A549 (cell line): ENCODE data around the gene COG8. TPM values are rescaled to one million over a fixed set of nuclear protein-coding genes. Genes with fewer than 3 reads are reported as not detected.

Experiments
- ATAC-seq, 2 experiments: fragments of 200-7000 bp in 1 of 2; fragments of >200 bp in 1 of 2; cut with Nextera tagmentation in 1 of 2; cut with Tn5 transposase in 1 of 2; 3 replicates each; pipeline versions ENCODE4 v1.8.0 to v1.9.1; 2018 to 2020; ENCODE audit warnings: mild to moderate bottlenecking in 1 of 2, moderate library complexity in 1 of 2
- CTCF ChIA-PET: fragments of 300-600 bp; sonication (Branson Sonifier 250); formaldehyde crosslinking; extraction: SDS; loops from one replicate; lab custom pipeline; 2021; ENCODE audit warnings: antibody characterized with exemption, inconsistent platforms; lab: Yijun Ruan, JAX
- POLR2A ChIA-PET: fragments of 350-600 bp; formaldehyde crosslinking; extraction: SDS; loops from one replicate; lab custom pipeline; 2021; ENCODE audit warnings: antibody characterized with exemption, inconsistent platforms; lab: Yijun Ruan, JAX
- DNase-seq, 2 experiments: peaks; one replicate each; pipeline versions ENCODE4 v3.0.0 to v3.0.0-alpha.2; 2011 to 2016; ENCODE audit warnings: low read depth in 1 of 2, low spot score in 1 of 2
- FAIRE-seq: peaks from 2 replicates; lab custom pipeline; 2011; peaks lifted over from hg19 to GRCh38; lab: Jason Lieb, UNC
- H3K27ac ChIP-seq, 2 experiments: fragments of >200 bp; sonication (Bioruptor Twin); formaldehyde crosslinking; 3 replicates each; pipeline ENCODE4 v1.5.1; 2016 to 2017
- H3K4me1 ChIP-seq: fragments of >200 bp; sonication (Bioruptor Twin); formaldehyde crosslinking; 3 replicates; pipeline ENCODE4 v1.6.1; 2016
- H3K4me2 ChIP-seq: fragments of >200 bp; sonication (Bioruptor Twin); formaldehyde crosslinking; 3 replicates; pipeline ENCODE4 v1.6.1; 2016
- H3K4me3 ChIP-seq: fragments of >200 bp; sonication (Bioruptor Twin); formaldehyde crosslinking; 3 replicates; pipeline ENCODE4 v1.5.1; 2016
- H3K9me3 ChIP-seq: fragments of >200 bp; sonication (Bioruptor Twin); formaldehyde crosslinking; 3 replicates; pipeline ENCODE4 v1.6.1; 2016
- CBX2 ChIP-seq: fragments of 200-600 bp; sonication (generic); IDR thresholded peaks from 2 replicates; pipeline ENCODE4 v1.6.1; 2016; ENCODE audit warnings: low read depth, mild to moderate bottlenecking, borderline replicate concordance
- CBX8 ChIP-seq: fragments of 200-600 bp; sonication (generic); IDR thresholded peaks from 2 replicates; pipeline ENCODE4 v1.6.1; 2016
- CHD2 ChIP-seq: fragments of 150-350 bp; IDR thresholded peaks from 2 replicates; pipeline ENCODE4 v1.6.1; 2014; ENCODE audit warnings: low read length; ENCODE audit not compliant: partially characterized antibody
- EHF ChIP-seq: fragments of 250-450 bp; sonication (Bioruptor Pico); IDR thresholded peaks from 2 replicates; pipeline ENCODE4 v1.5.0; 2020; ENCODE audit warnings: mild to moderate bottlenecking
- EHMT2 ChIP-seq: fragments of 200-600 bp; sonication (generic); IDR thresholded peaks from 2 replicates; pipeline ENCODE4 v1.6.1; 2016; ENCODE audit warnings: antibody characterized with exemption, low read depth, mild to moderate bottlenecking, moderate library complexity
- HOXA7 ChIP-seq: fragments of 250-450 bp; sonication (Bioruptor Pico); IDR thresholded peaks from 2 replicates; pipeline ENCODE4 v1.5.0; 2020; ENCODE audit warnings: mild to moderate bottlenecking, moderate library complexity
- JUN ChIP-seq, 2 experiments: fragments of >200 bp; sonication (Bioruptor Twin); formaldehyde crosslinking; IDR thresholded peaks; 2 replicates in 1 of 2; 3 replicates in 1 of 2; pipeline ENCODE4 v1.6.1; 2016 to 2017
- KDM5A ChIP-seq: fragments of 200-600 bp; sonication (generic); IDR thresholded peaks from 2 replicates; pipeline ENCODE4 v1.6.1; 2016; ENCODE audit warnings: antibody characterized with exemption, mild to moderate bottlenecking
- MAFK ChIP-seq: fragments of 450-650 bp; IDR thresholded peaks from 2 replicates; pipeline ENCODE4 v1.6.1; 2014; ENCODE audit not compliant: partially characterized antibody
- MAZ ChIP-seq: fragments of 150-350 bp; IDR thresholded peaks from 2 replicates; pipeline ENCODE4 v1.6.1; 2014; ENCODE audit warnings: antibody characterized with exemption, low read depth, low read length, borderline replicate concordance
- MYC ChIP-seq: IDR thresholded peaks from 2 replicates; pipeline ENCODE4 v1.6.1; 2012; ENCODE audit warnings: mild to moderate bottlenecking, inconsistent platforms, low read length, improper control_type of control experiment, borderline replicate concordance
- NPAS2 ChIP-seq: fragments of 250-450 bp; sonication (Bioruptor Pico); IDR thresholded peaks from 2 replicates; pipeline ENCODE4 v1.8.0; 2022; ENCODE audit warnings: mild to moderate bottlenecking, moderate library complexity, borderline replicate concordance
- POLR2AphosphoS2 ChIP-seq: conservative IDR thresholded peaks from 2 replicates; pipeline ENCODE4 v1.6.1; 2012; ENCODE audit warnings: low read length, improper control_type of control experiment, inconsistent platforms
- RAD21 ChIP-seq, 2 experiments: fragments of >200 bp in 1 of 2; sonication (Bioruptor Twin) in 1 of 2; formaldehyde crosslinking in 1 of 2; IDR thresholded peaks in 1 of 2; conservative IDR thresholded peaks in 1 of 2; 2 replicates in 1 of 2; 3 replicates in 1 of 2; pipeline ENCODE4 v1.6.1; 2012 to 2018; ENCODE audit warnings: inconsistent platforms in 1 of 2
- RFX5 ChIP-seq: fragments of 450-650 bp; IDR thresholded peaks from 2 replicates; pipeline ENCODE4 v1.7.1; 2014; ENCODE audit warnings: antibody characterized with exemption, mild to moderate bottlenecking, moderate library complexity
- SMC3 ChIP-seq: fragments of >200 bp; sonication (Bioruptor Twin); formaldehyde crosslinking; IDR thresholded peaks from 3 replicates; pipeline ENCODE4 v1.6.1; 2018; ENCODE audit warnings: inconsistent platforms
- SREBF2 ChIP-seq: fragments of 450-650 bp; IDR thresholded peaks from 2 replicates; pipeline ENCODE4 v1.6.1; 2014; ENCODE audit warnings: mild to moderate bottlenecking, moderate library complexity
- TFCP2L1 ChIP-seq: fragments of 250-450 bp; sonication (Bioruptor Pico); IDR thresholded peaks from 2 replicates; pipeline ENCODE4 v1.5.0; 2021; ENCODE audit warnings: mild to moderate bottlenecking
- ZNF302 ChIP-seq: fragments of 250-450 bp; sonication (Bioruptor Pico); IDR thresholded peaks from 2 replicates; pipeline ENCODE4 v1.9.0; 2021; ENCODE audit warnings: inconsistent platforms, mild to moderate bottlenecking, moderate library complexity
- WGBS: methylation state at CpG from one replicate; pipeline ENCODE4 v1.1.6; 2017; ENCODE audit errors: missing lambda C conversion rate; 5-methylcytosine and 5-hydroxymethylcytosine counted together
- polyA plus RNA-seq, 4 experiments: library from polyadenylated mRNA; depleted of rRNA in 3 of 4; stranded (reverse); fragments of >200 nt; fragmentation: RNase III in 1 of 4; extraction: RNeasy Plus Mini Kit Qiagen cat#74134 plus additional on column Dnase treatment in 1 of 4; gene quantifications; 2 replicates in 3 of 4; 3 replicates in 1 of 4; pipeline ENCODE4 v1.2.3, GENCODE V29; 2011 to 2017
- TF ChIP-seq, protein P1 (sequence below): fragments of 250-450 bp; sonication (Bioruptor Pico); IDR thresholded peaks from 2 replicates; pipeline ENCODE4 v1.5.0; 2020; ENCODE audit warnings: low read depth, mild to moderate bottlenecking, moderate library complexity
- TF ChIP-seq, protein P2 (sequence below): fragments of >200 bp; sonication (Bioruptor Twin); formaldehyde crosslinking; IDR thresholded peaks from 3 replicates; pipeline ENCODE4 v1.6.1; 2016
- TF ChIP-seq, protein P3 (sequence below): IDR thresholded peaks from 2 replicates; pipeline ENCODE4 v1.6.1; 2012; ENCODE audit warnings: low read depth, borderline replicate concordance
- TF ChIP-seq, protein P4 (sequence below): fragments of 450-650 bp; IDR thresholded peaks from 2 replicates; pipeline ENCODE4 v1.6.1; 2014; ENCODE audit warnings: antibody characterized with exemption

COG8 gene
- polyA plus RNA-seq, 2 of the 4 experiments (the other 2 are of a cell fraction): 21.4 to 24.3 TPM

DNA sequence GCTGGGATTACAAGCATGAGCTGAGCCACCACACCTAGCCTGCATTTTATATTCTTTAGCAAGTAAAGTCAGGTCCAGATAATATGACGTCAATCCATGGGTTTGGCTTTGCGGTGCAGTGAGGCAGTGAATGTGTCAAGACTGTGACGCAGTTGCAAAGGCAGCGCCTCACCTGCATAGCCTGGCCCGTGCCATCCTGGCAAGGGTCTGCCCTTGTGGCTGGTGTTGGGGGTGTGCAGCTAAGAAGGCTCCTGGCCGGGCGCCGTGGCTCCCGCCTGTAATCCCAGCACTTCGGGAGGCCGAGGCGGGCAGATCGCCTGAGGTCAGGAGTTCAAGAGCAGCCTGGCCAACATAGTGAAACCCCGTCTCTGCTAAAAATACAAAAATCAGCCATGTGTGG lies 15.9 kb downstream of the COG8 start (continued):
- no peak for TF ChIP-seq ZNF302 (CRISPR knock-in tag)
- TF ChIP-seq, all 56 proteins: peak for 0

DNA sequence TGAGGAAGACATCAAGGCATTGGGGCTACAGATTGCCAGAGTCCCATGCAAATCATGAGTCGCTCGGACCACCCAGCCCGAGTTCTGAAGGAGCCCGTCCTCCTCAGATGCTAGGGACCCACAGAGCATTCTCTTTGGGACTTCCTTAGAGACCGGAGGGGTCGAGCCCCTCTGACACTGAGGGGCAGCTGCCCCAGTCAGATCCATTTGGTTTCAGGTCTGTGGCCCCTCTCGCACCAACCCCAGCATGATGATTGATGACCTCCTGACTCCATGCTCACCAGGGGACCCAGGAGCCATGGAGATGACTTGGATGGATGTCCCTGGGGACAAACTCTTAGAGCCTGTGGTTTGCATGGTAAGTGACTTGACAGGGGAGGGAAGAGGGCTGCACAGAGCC lies 17.0 kb downstream of the COG8 start:
- H3K4me1 ChIP-seq: peaks cover 16% of the 10 kb centered on the region
- FAIRE-seq: no peak
- WGBS: 98% methylated on average over 7 of the region's 7 CpGs
- no peaks in the 10 kb centered on the region for H3K9me3 ChIP-seq
- TF ChIP-seq, protein P1, sequence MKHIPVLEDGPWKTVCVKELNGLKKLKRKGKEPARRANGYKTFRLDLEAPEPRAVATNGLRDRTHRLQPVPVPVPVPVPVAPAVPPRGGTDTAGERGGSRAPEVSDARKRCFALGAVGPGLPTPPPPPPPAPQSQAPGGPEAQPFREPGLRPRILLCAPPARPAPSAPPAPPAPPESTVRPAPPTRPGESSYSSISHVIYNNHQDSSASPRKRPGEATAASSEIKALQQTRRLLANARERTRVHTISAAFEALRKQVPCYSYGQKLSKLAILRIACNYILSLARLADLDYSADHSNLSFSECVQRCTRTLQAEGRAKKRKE (CRISPR knock-in tag): no peak
- TF ChIP-seq CBX2 (no peak), RFX5 (no peak), NPAS2 (CRISPR knock-in tag) (no peak), CHD2 (no peak), CBX8 (no peak), POLR2AphosphoS2 (no peak), MAFK (no peak)
- TF ChIP-seq, protein P2, sequence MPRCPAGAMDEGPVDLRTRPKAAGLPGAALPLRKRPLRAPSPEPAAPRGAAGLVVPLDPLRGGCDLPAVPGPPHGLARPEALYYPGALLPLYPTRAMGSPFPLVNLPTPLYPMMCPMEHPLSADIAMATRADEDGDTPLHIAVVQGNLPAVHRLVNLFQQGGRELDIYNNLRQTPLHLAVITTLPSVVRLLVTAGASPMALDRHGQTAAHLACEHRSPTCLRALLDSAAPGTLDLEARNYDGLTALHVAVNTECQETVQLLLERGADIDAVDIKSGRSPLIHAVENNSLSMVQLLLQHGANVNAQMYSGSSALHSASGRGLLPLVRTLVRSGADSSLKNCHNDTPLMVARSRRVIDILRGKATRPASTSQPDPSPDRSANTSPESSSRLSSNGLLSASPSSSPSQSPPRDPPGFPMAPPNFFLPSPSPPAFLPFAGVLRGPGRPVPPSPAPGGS: no peak
- TF ChIP-seq, protein P3, sequence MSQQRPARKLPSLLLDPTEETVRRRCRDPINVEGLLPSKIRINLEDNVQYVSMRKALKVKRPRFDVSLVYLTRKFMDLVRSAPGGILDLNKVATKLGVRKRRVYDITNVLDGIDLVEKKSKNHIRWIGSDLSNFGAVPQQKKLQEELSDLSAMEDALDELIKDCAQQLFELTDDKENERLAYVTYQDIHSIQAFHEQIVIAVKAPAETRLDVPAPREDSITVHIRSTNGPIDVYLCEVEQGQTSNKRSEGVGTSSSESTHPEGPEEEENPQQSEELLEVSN: no peak
- TF ChIP-seq, protein P4, sequence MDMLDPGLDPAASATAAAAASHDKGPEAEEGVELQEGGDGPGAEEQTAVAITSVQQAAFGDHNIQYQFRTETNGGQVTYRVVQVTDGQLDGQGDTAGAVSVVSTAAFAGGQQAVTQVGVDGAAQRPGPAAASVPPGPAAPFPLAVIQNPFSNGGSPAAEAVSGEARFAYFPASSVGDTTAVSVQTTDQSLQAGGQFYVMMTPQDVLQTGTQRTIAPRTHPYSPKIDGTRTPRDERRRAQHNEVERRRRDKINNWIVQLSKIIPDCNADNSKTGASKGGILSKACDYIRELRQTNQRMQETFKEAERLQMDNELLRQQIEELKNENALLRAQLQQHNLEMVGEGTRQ: no peak
- no peak overlapping the region for H3K4me2 ChIP-seq
- ATAC-seq: no peak
- H3K27ac ChIP-seq: no peak overlapping the region
- no peak overlapping the region for H3K4me3 ChIP-seq
- DNase-seq: no peak
- POLR2A ChIA-PET: no interaction called here
- CTCF ChIA-PET: interaction anchor here (5.8 to 8.9 kb wide), 2 partner anchors 10 to 15 kb away, joined by 31 to 44 read pairs; partner anchors contain the start of genes COG8, NIP7 and VPS4A

DNA sequence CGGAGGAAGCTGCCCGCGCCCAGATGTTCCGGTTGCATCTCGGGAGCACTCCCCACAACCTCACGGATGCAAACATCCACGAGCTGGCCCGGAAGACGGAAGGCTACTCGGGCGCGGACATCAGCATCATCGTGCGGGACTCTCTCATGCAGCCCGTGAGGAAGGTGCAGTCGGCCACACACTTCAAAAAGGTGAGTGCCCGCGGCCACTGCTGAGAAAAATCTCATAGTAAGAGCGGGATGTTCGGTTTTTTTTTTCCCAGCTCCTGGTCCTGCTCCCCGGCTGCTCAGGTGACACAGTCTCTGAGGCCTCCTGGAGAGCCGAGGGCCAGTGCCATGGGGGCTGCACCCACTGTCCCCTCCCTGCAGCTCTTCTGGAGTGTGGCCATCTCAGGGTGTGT lies 18.3 kb downstream of the COG8 start:
- TF ChIP-seq SREBF2 (no peak), RAD21 (conservative IDR thresholded peaks at IDR 0.05 in 1 of 2, IDR thresholded peaks at IDR 0.05 in 1 of 2) (no peak), EHF (no peak), JUN (IDR thresholded peaks at IDR 0.05) (no peak), MAZ (no peak), SMC3 (no peak), MAFK (no peak), HOXA7 (CRISPR knock-in tag) (no peak), KDM5A (no peak), TFCP2L1 (CRISPR knock-in tag) (no peak), EHMT2 (no peak), CHD2 (no peak), MYC (no peak)
- TF ChIP-seq, protein P1 (CRISPR knock-in tag): no peak
- no peaks in the 10 kb centered on the region for H3K9me3 ChIP-seq
- H3K4me3 ChIP-seq: no peak overlapping the region
- no peak overlapping the region for H3K4me2 ChIP-seq
- peaks cover 4% of the 10 kb centered on the region; the same call in 1 of the 3 replicates for H3K4me1 ChIP-seq
- ATAC-seq: no peak
- no peak for FAIRE-seq
- no peak overlapping the region for H3K27ac ChIP-seq
- ChIA-PET POLR2A (no interaction called here), CTCF (no interaction called here)
- WGBS: 96% methylated on average over 22 of the region's 22 CpGs
- DNase-seq: no peak
